GM12872 (cell line): ENCODE measurements around the gene KCNIP4.

ENCODE experiments used
- CTCF ChIP-seq: IDR thresholded peaks from 3 replicates; pipeline ENCODE4 v1.5.1; 2011; ENCODE audit warnings: low read depth, mild to moderate bottlenecking, low read length, moderate library complexity; ENCODE audit not compliant: insufficient read depth

KCNIP4 gene

GRCh38 chr4:21410372-21410771 is 538.2 kb downstream of the KCNIP4 start:
- no peak for TF ChIP-seq CTCF

GRCh38 chr4:21387683-21388082 is 560.9 kb downstream of the KCNIP4 start:
- no peak for TF ChIP-seq CTCF

GRCh38 chr4:21386166-21386780 is 562.3 kb downstream of the KCNIP4 start:
- no peak for TF ChIP-seq CTCF

GRCh38 chr4:21385706-21386105 is 562.9 kb downstream of the KCNIP4 start:
- no peak for TF ChIP-seq CTCF

GRCh38 chr4:21384609-21385008 is 564.0 kb downstream of the KCNIP4 start:
- no peak for TF ChIP-seq CTCF

- no peak for TF ChIP-seq CTCF
Observed at GRCh38 chr4:21380861-21381260, 567.7 kb downstream of the KCNIP4 start.

- no peak for TF ChIP-seq CTCF
Observed at GRCh38 chr4:21377046-21377445, 571.5 kb downstream of the KCNIP4 start.
